IgD-negative memory B cell (primary cell): ENCODE data around the gene NDRG2. TPM values are rescaled to one million over a fixed set of nuclear protein-coding genes. Genes with fewer than 3 reads are reported as not detected.

Source experiments
- H3K27ac Mint-ChIP-seq, 3 donors: one replicate each; pipeline ENCODE4 v1.8.0; 2020 to 2022; ENCODE audit warnings: mild to moderate bottlenecking in 3 of 3, mixed read lengths in 3 of 3, moderate library complexity in 1 of 3
- H3K27me3 Mint-ChIP-seq: one replicate; pipeline ENCODE4 v1.8.0; 2021; ENCODE audit warnings: mixed read lengths
- H3K36me3 Mint-ChIP-seq: one replicate; pipeline ENCODE4 v1.8.0; 2020; ENCODE audit warnings: mild to moderate bottlenecking, mixed read lengths
- H3K4me1 Mint-ChIP-seq, 3 donors: one replicate each; pipeline ENCODE4 v1.8.0; 2020 to 2022; ENCODE audit warnings: mixed read lengths in 3 of 3, mild to moderate bottlenecking in 1 of 3
- H3K4me3 Mint-ChIP-seq, 4 donors: one replicate each; pipeline ENCODE4 v1.8.0; 2020 to 2022; ENCODE audit warnings: mild to moderate bottlenecking in 4 of 4, mixed read lengths in 4 of 4, moderate library complexity in 3 of 4
- H3K9me3 Mint-ChIP-seq, 3 donors: one replicate each; pipeline ENCODE4 v1.8.0; 2020 to 2021; ENCODE audit warnings: mixed read lengths in 3 of 3, mild to moderate bottlenecking in 1 of 3
- polyA plus RNA-seq: library from polyadenylated mRNA; unstranded; fragments of 300-500 nt; fragmentation: Illumina TruSeq; gene quantifications from one replicate; pipeline ENCODE4 v1.2.3, GENCODE V29; 2021

The NDRG2 gene
- polyA plus RNA-seq, 1 donor from 2014 or later = 4.9 TPM

- Mint-ChIP-seq H3K27ac (no peak overlapping the region), H3K36me3 (no peaks in the 10 kb centered on the region), H3K27me3 (peaks cover 8% of the 10 kb centered on the region), H3K4me3 (no peak overlapping the region), H3K9me3 (no peaks in the 10 kb centered on the region), H3K4me1 (peaks cover 0 to 1% (median 0%) of the 10 kb centered on the region in 3 donors)
These were observed 5.7 kb upstream of the NDRG2 start for GRCh38 chr14:21030531-21030930.

- H3K9me3 Mint-ChIP-seq = no peaks in the 10 kb centered on the region
- peaks cover 9% of the 10 kb centered on the region for H3K27me3 Mint-ChIP-seq
- H3K4me1 Mint-ChIP-seq = peaks cover 0 to 1% (median 0%) of the 10 kb centered on the region in 3 donors
- no peaks in the 10 kb centered on the region for H3K36me3 Mint-ChIP-seq
- no peak within 1 kb of the TSS for H3K4me3 Mint-ChIP-seq
- H3K27ac Mint-ChIP-seq = no peak within 1 kb of the TSS
These were observed 5.1 kb upstream of the NDRG2 start, which contains the start of gene TPPP2 for GRCh38 chr14:21029917-21030316. Gene TPPP2 (plus strand): TSS chr14:21030217. CDS start chr14:21030582, 365 bp downstream.

- H3K36me3 Mint-ChIP-seq = peaks cover 3% of the 10 kb centered on the region
These were observed 2.1 kb upstream of the NDRG2 start for GRCh38 chr14:21026988-21027315.

GRCh38 chr14:21026274-21026987 is 1.6 kb upstream of the NDRG2 start:
- Mint-ChIP-seq H3K27ac (peak overlapping the region in 1 of 3 donors; percentile 15), H3K4me1 (peaks cover 0 to 9% (median 8%) of the 10 kb centered on the region in 3 donors), H3K27me3 (peaks cover 15% of the 10 kb centered on the region), H3K36me3 (peaks cover 5% of the 10 kb centered on the region), H3K9me3 (no peaks in the 10 kb centered on the region), H3K4me3 (peak overlapping the region; percentile 69 to 91 (median 74))

More at GRCh38 chr14:21026988-21027315, 2.1 kb upstream of the NDRG2 start:
- H3K9me3 Mint-ChIP-seq = no peaks in the 10 kb centered on the region
- H3K27me3 Mint-ChIP-seq = peaks cover 14% of the 10 kb centered on the region
- peak overlapping the region in 2 of 4 donors; percentile 69 to 74 for H3K4me3 Mint-ChIP-seq
- H3K27ac Mint-ChIP-seq = peak overlapping the region in 1 of 3 donors; percentile 15
- peaks cover 0 to 8% (median 8%) of the 10 kb centered on the region in 3 donors for H3K4me1 Mint-ChIP-seq

GRCh38 chr14:21025371-21026273 is 761 bp upstream of the NDRG2 start:
- peaks cover 0 to 9% (median 8%) of the 10 kb centered on the region in 3 donors for H3K4me1 Mint-ChIP-seq
- peaks cover 8% of the 10 kb centered on the region for H3K36me3 Mint-ChIP-seq
- peaks cover 19% of the 10 kb centered on the region for H3K27me3 Mint-ChIP-seq
- H3K27ac Mint-ChIP-seq = no peak overlapping the region
- no peaks in the 10 kb centered on the region for H3K9me3 Mint-ChIP-seq
- H3K4me3 Mint-ChIP-seq = peak overlapping the region; percentile 74 to 94 (median 92)

- Mint-ChIP-seq H3K36me3 (peaks cover 13% of the 10 kb centered on the region), H3K27ac (peak overlapping the region in 2 of 3 donors; percentile 36 to 39), H3K4me1 (peaks cover 0 to 9% (median 8%) of the 10 kb centered on the region in 3 donors)
These were observed 860 bp downstream of the NDRG2 start for GRCh38 chr14:21023817-21024584.

GRCh38 chr14:21023174-21023573 is 1.7 kb downstream of the NDRG2 start:
- Mint-ChIP-seq H3K36me3 (peaks cover 14% of the 10 kb centered on the region), H3K9me3 (no peaks in the 10 kb centered on the region), H3K27me3 (peaks cover 22% of the 10 kb centered on the region), H3K4me1 (peaks cover 0 to 9% (median 8%) of the 10 kb centered on the region in 3 donors), H3K27ac (peak overlapping the region in 2 of 3 donors; percentile 1 to 59), H3K4me3 (peak overlapping the region in 3 of 4 donors; percentile 4 to 51 (median 44))

More at GRCh38 chr14:21023817-21024584, 860 bp downstream of the NDRG2 start:
- H3K27me3 Mint-ChIP-seq = peaks cover 22% of the 10 kb centered on the region
- H3K9me3 Mint-ChIP-seq = no peaks in the 10 kb centered on the region
- H3K4me3 Mint-ChIP-seq = peak overlapping the region; percentile 83 to 91 (median 90)

- Mint-ChIP-seq H3K36me3 (peaks cover 14% of the 10 kb centered on the region), H3K4me3 (peak overlapping the region in 2 of 4 donors; percentile 4 to 66), H3K27ac (peak overlapping the region in 1 of 3 donors; percentile 1), H3K27me3 (peaks cover 22% of the 10 kb centered on the region), H3K9me3 (no peaks in the 10 kb centered on the region), H3K4me1 (peaks cover 0 to 9% (median 8%) of the 10 kb centered on the region in 3 donors)
These were observed 2.2 kb downstream of the NDRG2 start for GRCh38 chr14:21022686-21023085.

- Mint-ChIP-seq H3K27ac (no peak overlapping the region), H3K36me3 (peaks cover 14% of the 10 kb centered on the region), H3K27me3 (peaks cover 25% of the 10 kb centered on the region), H3K4me3 (peak overlapping the region in 1 of 4 donors; percentile 1), H3K4me1 (peaks cover 0 to 8% (median 8%) of the 10 kb centered on the region in 3 donors), H3K9me3 (no peaks in the 10 kb centered on the region)
These were observed 3.8 kb downstream of the NDRG2 start for GRCh38 chr14:21020977-21021545.

GRCh38 chr14:21019366-21019765 is 5.5 kb downstream of the NDRG2 start:
- Mint-ChIP-seq H3K36me3 (peaks cover 14% of the 10 kb centered on the region), H3K4me1 (peaks cover 0 to 8% (median 8%) of the 10 kb centered on the region in 3 donors), H3K9me3 (no peaks in the 10 kb centered on the region), H3K27ac (no peak overlapping the region), H3K4me3 (no peak overlapping the region), H3K27me3 (peaks cover 24% of the 10 kb centered on the region)

- H3K9me3 Mint-ChIP-seq = no peaks in the 10 kb centered on the region
- peaks cover 14% of the 10 kb centered on the region for H3K36me3 Mint-ChIP-seq
- peaks cover 23% of the 10 kb centered on the region for H3K27me3 Mint-ChIP-seq
- H3K4me3 Mint-ChIP-seq = no peak overlapping the region
- no peak overlapping the region for H3K27ac Mint-ChIP-seq
- peaks cover 0 to 4% (median 3%) of the 10 kb centered on the region in 3 donors for H3K4me1 Mint-ChIP-seq
These were observed 6.1 kb downstream of the NDRG2 start for GRCh38 chr14:21018781-21019180.

GRCh38 chr14:21018286-21018685 is 6.6 kb downstream of the NDRG2 start:
- Mint-ChIP-seq H3K27ac (no peak overlapping the region), H3K9me3 (no peaks in the 10 kb centered on the region), H3K4me1 (peaks cover 0 to 4% (median 3%) of the 10 kb centered on the region in 3 donors), H3K27me3 (peaks cover 22% of the 10 kb centered on the region), H3K4me3 (no peak overlapping the region), H3K36me3 (peaks cover 14% of the 10 kb centered on the region)

GRCh38 chr14:21017528-21018245 is 7.2 kb downstream of the NDRG2 start:
- Mint-ChIP-seq H3K9me3 (no peaks in the 10 kb centered on the region), H3K36me3 (peaks cover 14% of the 10 kb centered on the region), H3K4me1 (peaks cover 0 to 4% (median under 1%) of the 10 kb centered on the region in 3 donors), H3K4me3 (no peak overlapping the region), H3K27ac (no peak overlapping the region), H3K27me3 (peaks cover 16% of the 10 kb centered on the region)
